CD4-positive, alpha-beta T cell treated with Interleukin-15 for 4 hours (primary cell): ENCODE data around the gene PCDHGA12.
"Not testable (repeated sequence)": the region's sequence is repeated elsewhere in the genome, so short reads cannot be mapped to it uniquely, and the experiment has no call there.

Experiments
- DNase-seq: peaks from one replicate; pipeline ENCODE4 v3.0.0-alpha.2; 2020; ENCODE audit warnings: low spot score

PCDHGA12 gene

DNA sequence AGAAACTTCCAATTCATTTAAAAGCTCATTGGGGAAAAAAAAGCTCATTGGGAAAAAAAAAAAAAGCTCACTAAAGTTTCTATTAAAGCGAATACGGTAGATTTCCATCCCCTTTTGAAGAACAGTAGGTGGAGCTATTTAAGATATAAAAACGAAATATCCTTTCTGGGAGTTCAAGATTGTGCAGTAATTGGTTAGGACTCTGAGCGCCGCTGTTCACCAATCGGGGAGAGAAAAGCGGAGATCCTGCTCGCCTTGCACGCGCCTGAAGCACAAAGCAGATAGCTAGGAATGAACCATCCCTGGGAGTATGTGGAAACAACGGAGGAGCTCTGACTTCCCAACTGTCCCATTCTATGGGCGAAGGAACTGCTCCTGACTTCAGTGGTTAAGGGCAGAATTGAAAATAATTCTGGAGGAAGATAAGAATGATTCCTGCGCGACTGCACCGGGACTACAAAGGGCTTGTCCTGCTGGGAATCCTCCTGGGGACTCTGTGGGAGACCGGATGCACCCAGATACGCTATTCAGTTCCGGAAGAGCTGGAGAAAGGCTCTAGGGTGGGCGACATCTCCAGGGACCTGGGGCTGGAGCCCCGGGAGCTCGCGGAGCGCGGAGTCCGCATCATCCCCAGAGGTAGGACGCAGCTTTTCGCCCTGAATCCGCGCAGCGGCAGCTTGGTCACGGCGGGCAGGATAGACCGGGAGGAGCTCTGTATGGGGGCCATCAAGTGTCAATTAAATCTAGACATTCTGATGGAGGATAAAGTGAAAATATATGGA lies at the start of gene PCDHGA12:
Gene PCDHGA12 (plus strand): TSS at position 176 of the 782 bp plus-strand sequence. CDS start 253 bp downstream, at position 429.
- no peak for DNase-seq

DNA sequence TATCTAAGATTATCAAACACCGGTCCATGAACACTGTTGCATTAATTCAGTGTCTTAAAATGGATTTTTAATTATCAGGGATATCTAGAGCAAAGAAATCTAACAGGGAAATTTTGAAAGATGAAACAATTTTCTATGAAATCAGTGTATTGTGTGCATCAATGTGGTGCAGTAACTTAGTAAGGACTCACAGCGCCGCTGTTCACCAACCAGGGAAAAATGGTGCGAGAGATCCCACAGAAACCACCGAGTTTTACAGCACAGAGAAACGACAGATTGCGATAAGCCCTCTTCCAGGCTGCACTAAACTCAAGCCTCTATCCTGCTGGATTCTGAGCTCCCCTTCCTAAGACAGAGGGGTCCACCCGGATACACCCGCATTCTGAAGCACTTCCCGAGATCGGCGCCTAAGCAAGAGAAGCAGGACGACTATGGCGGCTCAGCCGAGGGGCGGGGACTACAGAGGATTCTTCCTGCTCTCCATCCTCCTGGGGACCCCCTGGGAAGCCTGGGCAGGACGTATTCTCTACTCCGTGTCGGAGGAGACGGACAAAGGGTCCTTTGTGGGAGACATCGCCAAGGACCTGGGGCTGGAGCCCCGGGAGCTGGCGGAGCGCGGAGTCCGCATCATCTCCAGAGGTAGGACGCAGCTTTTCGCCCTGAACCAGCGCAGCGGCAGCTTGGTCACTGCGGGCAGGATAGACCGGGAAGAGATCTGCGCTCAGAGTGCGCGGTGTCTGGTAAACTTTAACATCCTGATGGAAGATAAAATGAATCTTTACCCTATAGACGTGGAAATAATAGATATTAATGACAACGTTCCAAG lies 47.6 kb upstream of the PCDHGA12 start, which contains the start of gene PCDHGA7:
Gene PCDHGA7 (plus strand): TSS at position 274 of the 826 bp plus-strand sequence. CDS start 158 bp downstream, at position 432.
- DNase-seq = no peak

DNA sequence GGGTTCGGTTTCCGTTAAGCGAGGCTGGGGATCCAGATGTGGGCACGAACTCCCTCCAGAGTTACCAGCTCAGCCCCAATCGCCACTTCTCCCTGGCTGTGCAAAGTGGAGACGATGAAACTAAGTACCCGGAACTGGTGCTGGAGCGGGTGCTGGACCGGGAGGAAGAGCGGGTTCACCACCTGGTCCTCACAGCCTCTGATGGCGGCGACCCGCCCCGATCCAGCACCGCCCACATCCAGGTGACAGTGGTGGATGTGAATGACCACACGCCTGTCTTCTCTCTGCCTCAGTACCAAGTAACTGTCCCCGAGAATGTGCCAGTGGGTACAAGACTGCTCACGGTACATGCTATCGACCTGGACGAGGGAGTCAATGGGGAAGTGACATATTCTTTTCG lies 47.0 kb upstream of the PCDHGA12 start:
- no peak for DNase-seq

DNA sequence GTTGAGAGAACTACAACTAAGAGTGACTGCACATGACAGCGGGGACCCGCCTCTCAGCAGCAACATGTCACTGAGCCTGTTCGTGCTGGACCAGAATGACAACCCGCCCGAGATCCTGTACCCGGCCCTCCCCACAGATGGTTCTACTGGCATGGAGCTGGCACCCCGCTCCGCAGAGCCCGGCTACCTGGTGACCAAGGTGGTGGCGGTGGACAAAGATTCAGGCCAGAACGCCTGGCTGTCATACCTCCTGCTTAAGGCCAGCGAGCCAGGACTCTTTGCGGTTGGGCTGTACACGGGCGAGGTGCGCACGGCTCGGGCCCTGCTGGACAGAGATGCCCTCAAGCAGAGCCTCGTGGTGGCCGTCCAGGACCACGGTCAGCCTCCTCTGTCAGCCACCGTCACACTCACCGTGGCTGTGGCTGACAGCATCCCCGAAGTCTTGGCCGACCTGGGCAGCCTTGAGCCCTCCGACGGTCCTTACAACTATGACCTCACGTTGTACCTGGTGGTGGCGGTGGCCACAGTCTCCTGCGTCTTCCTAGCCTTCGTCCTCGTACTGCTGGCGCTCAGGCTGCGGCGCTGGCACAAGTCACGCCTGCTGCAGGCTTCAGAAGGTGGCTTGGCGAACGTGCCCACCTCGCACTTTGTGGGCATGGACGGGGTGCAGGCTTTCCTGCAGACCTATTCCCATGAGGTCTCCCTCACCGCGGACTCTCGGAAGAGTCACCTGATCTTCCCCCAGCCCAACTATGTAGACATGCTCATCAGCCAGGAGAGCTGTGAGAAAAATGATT lies 45.6 kb upstream of the PCDHGA12 start:
- DNase-seq = no peak

DNA sequence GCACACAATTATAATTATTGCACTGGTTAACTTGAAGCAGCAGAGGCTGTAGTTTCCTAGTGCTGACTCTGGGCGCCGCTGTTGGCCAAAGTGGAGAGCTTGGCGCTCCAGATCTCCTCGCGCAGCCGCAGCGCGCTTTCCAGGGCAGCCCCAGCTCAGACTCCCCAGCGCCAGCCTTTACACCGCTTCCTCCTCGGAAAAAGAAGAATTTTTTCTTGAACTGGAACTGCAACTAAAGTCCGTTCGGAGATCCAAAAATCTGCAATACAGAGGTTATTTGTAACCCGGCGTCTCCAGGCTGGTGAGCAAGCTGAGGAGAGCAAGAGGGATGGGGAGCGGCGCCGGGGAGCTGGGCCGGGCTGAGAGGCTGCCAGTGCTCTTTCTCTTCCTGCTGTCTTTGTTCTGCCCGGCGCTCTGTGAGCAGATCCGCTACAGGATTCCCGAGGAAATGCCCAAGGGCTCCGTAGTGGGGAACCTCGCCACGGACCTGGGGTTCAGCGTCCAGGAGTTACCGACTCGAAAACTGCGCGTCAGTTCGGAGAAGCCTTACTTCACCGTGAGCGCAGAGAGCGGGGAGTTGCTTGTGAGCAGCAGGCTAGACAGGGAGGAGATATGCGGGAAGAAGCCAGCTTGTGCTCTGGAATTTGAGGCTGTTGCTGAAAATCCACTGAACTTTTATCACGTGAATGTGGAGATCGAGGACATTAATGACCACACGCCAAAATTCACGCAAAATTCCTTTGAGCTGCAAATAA lies 42.6 kb upstream of the PCDHGA12 start, which contains the start of gene PCDHGB4:
Gene PCDHGB4 (plus strand): TSS at position 142 of the 755 bp plus-strand sequence. CDS start 187 bp downstream, at position 329.
- not testable (repeated sequence) for DNase-seq

DNA sequence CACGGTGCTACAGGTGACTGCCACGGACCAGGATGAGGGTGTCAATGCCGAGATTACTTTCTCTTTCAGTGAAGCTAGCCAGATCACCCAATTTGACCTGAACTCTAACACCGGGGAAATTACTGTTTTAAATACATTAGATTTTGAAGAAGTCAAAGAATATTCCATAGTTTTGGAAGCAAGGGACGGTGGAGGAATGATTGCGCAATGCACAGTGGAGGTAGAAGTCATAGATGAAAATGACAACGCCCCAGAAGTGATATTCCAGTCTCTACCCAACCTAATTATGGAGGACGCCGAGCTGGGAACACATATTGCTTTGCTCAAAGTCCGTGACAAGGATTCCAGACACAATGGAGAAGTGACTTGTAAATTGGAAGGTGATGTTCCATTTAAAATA lies 41.6 kb upstream of the PCDHGA12 start:
- no peak for DNase-seq

DNA sequence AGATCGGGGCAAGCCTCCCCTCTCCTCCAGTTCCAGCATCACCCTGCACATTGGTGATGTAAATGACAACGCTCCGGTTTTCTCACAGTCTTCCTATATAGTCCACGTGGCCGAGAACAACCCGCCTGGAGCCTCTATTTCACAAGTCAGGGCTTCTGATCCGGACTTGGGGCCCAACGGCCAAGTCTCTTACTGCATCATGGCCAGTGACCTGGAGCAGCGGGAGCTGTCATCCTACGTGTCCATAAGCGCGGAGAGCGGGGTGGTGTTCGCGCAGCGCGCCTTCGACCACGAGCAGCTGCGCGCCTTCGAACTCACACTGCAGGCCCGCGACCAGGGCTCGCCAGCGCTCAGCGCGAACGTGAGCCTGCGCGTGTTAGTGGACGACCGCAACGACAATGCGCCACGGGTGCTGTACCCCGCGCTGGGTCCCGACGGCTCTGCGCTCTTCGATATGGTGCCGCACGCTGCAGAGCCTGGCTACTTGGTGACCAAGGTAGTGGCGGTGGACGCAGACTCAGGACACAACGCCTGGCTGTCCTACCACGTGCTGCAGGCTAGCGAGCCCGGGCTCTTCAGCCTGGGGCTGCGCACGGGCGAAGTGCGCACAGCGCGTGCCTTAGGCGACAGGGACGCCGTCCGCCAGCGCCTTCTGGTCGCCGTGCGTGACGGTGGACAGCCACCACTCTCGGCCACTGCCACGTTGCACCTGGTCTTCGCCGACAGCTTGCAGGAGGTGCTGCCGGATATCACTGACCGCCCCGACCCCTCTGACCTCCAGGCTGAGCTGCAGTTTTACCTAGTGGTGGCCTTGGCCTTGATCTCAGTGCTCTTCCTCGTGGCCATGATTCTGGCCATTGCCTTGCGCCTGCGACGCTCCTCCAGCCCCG lies 40.9 kb upstream of the PCDHGA12 start:
- no peak for DNase-seq

DNA sequence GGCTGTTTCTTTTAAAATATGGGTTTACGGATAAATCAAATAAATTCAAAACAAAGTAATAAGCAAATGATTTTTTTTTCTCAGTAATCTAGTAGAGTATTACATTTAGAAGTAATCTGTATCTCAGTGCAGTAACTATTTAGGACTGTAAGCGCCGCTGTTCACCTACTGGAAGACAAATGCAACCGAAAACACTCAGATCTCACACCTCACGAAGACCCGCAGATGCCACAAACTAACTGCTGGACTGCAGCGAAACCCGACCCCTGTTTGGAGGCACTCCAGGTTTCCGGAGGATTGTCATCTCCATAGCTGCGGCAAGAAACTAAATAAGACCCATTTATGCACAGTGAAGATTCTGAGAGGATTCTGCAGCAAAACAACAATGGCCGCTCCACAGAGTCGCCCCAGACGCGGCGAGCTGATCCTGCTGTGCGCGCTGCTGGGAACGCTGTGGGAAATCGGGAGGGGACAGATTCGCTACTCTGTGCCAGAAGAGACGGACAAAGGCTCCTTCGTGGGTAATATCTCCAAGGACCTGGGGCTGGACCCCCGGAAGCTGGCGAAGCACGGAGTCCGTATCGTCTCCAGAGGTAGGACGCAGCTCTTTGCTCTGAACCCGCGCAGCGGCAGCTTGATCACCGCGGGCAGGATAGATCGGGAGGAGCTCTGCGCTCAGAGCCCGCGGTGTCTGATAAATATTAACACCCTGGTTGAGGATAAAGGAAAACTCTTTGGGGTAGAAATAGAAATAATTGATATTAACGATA lies 37.7 kb upstream of the PCDHGA12 start, which contains the start of gene PCDHGA8:
Gene PCDHGA8 (plus strand): TSS at position 205 of the 770 bp plus-strand sequence. CDS start 181 bp downstream, at position 386.
- DNase-seq = no peak

DNA sequence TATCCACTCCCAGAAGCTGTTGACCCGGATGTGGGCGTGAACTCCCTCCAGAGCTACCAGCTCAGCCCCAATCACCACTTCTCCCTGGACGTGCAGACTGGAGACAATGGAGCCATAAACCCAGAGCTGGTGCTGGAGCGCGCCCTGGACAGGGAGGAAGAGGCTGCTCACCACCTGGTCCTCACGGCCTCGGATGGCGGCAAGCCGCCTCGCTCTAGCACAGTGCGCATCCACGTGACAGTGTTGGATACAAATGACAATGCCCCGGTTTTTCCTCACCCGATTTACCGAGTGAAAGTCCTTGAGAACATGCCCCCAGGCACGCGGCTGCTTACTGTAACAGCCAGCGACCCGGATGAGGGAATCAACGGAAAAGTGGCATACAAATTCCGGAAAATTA lies 37.0 kb upstream of the PCDHGA12 start:
- DNase-seq = no peak

DNA sequence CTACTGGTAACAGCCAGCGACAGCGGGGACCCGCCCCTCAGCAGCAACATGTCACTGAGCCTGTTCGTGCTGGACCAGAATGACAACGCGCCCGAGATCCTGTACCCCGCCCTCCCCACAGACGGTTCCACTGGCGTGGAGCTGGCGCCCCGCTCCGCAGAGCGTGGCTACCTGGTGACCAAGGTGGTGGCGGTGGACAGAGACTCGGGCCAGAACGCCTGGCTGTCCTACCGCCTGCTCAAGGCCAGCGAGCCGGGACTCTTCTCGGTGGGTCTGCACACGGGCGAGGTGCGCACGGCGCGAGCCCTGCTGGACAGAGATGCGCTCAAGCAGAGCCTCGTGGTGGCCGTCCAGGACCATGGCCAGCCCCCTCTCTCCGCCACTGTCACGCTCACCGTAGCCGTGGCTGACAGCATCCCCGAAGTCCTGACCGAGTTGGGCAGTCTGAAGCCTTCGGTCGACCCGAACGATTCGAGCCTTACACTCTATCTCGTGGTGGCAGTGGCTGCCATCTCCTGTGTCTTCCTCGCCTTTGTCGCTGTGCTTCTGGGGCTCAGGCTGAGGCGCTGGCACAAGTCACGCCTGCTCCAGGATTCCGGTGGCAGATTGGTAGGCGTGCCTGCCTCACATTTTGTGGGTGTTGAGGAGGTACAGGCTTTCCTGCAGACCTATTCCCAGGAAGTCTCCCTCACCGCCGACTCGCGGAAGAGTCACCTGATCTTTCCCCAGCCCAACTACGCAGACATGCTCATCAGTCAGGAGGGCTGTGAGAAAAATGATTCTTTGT lies 35.7 kb upstream of the PCDHGA12 start:
- not testable (repeated sequence) for DNase-seq

DNA sequence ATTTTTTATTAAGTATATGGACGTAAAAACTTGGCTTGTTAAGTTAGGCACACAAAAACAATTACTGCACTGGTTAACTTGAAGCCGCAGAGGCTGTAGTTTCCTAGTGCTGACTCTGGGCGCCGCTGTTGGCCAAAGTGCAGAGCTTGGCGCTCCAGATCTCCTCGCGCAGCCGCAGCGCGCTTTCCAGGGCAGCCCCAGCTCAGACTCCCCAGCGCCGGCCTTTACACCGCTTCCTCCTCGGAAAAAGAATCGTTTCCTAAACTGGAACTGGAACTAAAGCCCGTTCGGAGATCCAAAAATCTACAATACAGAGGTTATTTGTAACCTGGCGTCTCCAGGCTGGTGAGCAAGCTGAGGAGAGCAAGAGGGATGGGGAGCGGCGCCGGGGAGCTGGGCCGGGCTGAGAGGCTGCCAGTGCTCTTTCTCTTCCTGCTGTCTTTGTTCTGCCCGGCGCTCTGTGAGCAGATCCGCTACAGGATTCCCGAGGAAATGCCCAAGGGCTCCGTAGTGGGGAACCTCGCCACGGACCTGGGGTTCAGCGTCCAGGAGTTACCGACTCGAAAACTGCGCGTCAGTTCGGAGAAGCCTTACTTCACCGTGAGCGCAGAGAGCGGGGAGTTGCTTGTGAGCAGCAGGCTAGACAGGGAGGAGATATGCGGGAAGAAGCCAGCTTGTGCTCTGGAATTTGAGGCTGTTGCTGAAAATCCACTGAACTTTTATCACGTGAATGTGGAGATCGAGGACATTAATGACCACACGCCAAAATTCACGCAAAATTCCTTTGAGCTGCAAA lies 32.4 kb upstream of the PCDHGA12 start, which contains the start of gene PCDHGB5:
Gene PCDHGB5 (plus strand): TSS at position 192 of the 796 bp plus-strand sequence. CDS start 181 bp downstream, at position 373.
- peak; percentile 31 for DNase-seq

DNA sequence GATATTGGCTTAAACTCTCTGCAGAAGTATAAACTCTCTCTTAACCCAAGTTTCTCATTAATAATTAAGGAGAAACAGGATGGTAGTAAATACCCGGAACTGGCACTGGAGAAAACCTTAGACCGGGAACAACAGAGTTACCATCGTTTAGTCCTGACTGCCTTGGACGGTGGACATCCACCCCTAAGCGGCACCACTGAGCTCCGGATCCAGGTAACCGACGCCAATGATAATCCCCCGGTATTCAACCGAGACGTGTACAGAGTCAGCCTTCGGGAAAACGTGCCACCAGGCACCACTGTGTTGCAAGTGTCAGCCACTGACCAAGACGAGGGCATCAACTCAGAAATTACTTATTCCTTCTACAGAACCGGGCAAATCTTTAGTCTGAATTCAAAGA lies 31.7 kb upstream of the PCDHGA12 start:
- DNase-seq = no peak

DNA sequence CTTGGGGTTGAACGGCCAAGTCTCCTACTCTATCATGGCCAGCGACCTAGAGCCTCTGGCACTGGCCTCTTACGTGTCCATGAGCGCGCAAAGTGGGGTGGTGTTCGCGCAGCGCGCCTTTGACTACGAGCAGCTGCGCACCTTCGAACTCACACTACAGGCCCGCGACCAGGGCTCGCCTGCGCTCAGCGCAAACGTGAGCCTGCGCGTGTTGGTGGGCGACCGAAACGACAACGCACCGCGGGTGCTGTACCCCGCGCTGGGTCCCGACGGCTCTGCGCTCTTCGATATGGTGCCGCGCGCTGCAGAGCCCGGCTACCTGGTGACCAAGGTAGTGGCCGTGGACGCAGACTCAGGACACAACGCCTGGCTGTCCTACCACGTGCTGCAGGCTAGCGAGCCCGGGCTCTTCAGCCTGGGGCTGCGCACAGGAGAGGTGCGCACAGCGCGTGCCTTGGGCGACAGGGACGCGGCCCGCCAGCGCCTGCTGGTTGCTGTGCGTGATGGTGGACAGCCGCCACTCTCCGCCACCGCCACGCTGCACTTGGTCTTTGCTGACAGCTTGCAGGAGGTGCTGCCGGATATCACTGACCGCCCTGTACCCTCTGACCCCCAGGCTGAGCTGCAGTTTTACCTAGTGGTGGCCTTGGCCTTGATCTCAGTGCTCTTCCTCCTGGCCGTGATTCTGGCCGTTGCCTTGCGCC lies 30.6 kb upstream of the PCDHGA12 start:
- DNase-seq = no peak

DNA sequence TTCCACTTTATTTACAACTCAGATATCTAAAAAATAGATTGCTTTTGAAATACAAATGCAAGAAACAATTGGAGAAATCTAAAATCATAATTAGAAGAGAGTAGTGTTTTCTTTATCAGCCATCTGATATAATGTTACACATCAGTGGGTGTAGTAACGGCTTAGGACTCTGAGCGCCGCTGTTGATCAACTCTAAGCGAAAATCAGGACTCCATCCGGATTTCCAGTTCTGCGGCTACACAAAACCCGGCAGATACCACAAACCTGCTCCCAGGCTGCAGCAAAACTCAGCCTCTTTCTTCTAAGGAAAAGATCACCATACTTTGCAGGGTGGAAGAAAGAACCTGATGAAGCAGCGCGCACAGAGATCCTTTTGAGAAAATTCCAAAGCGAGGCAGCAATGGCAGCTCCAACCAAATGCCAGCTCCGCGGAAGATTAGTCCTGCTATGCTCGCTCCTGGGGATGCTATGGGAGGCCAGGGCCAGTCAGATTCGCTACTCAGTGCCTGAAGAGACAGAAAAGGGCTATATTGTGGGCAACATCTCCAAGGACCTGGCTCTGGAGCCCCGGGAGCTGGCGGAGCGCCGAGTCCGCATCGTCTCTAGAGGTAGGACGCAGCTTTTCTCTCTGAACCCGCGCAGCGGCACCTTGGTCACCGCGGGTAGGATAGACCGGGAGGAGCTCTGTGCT lies 27.6 kb upstream of the PCDHGA12 start, which contains the start of gene PCDHGA9:
Gene PCDHGA9 (plus strand): TSS at position 226 of the 691 bp plus-strand sequence. CDS start 175 bp downstream, at position 401.
- no peak for DNase-seq

DNA sequence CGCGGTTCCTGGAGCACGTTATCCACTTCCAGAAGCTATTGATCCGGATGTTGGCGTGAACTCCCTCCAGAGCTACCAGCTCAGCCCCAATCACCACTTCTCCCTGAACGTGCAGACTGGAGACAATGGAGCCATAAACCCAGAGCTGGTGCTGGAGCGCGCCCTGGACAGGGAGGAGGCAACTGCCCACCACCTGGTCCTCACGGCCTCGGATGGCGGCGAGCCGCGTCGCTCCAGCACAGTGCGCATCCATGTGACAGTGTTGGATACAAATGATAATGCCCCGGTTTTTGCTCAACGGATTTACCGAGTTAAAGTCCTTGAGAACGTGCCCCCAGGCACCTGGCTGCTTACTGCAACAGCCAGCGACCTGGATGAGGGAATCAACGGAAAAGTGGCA lies 26.9 kb upstream of the PCDHGA12 start:
- no peak for DNase-seq
